Activated CD4-positive, alpha-beta T cell treated with anti-CD3 and anti-CD28 coated beads, Interleukin-2, amount 50 U/mL, for 48 hours (primary cell): ENCODE data around the gene ABCC5.
"Not testable (repeated sequence)": the region's sequence is repeated elsewhere in the genome, so short reads cannot be mapped to it uniquely, and the experiment has no call there.

ENCODE experiments used
- DNase-seq, 2 experiments: peaks; one replicate each; pipeline ENCODE4 v3.0.0-alpha.2; 2020

The ABCC5 gene

GRCh38 chr3:183884097-183884426 is 133.6 kb downstream of the ABCC5 start:
- no peak for DNase-seq

- DNase-seq = no peak
These were observed 134.2 kb downstream of the ABCC5 start for GRCh38 chr3:183883291-183884096.

GRCh38 chr3:183880121-183880520 is 137.6 kb downstream of the ABCC5 start:
- DNase-seq = no peak

- DNase-seq = no peak
These were observed 138.4 kb downstream of the ABCC5 start for GRCh38 chr3:183879243-183879642.

GRCh38 chr3:183878071-183878470 is 139.6 kb downstream of the ABCC5 start:
- DNase-seq = no peak

- DNase-seq = not testable (repeated sequence)
These were observed 140.5 kb downstream of the ABCC5 start for GRCh38 chr3:183877227-183877626.

- no peak for DNase-seq
These were observed 142.3 kb downstream of the ABCC5 start for GRCh38 chr3:183875411-183875810.

GRCh38 chr3:183873914-183874313 is 143.8 kb downstream of the ABCC5 start:
- DNase-seq = no peak

- DNase-seq = no peak
These were observed 146.1 kb downstream of the ABCC5 start for GRCh38 chr3:183871541-183871940.

GRCh38 chr3:183870563-183870962 is 147.1 kb downstream of the ABCC5 start:
- no peak for DNase-seq
